Measurements from ENCODE around the gene LYSMD4.

DNA sequence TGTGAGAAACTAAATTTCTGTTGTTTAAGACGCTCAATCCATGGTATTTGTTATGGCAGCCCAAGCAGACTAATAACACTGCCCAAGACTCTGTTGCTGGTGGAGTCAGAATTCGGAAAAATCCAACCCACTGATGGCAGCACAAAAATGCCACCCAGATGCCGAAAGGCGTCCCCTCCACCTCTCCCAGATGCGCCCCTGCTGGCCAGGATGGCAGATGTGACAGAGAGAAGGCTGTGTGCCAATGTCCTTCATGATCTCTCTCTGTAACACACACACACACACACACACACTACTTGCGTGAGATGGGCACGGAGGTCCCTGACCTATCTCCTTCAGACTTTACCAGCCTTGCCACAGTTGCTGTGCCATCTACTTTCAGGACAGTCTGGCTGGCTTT lies 10.9 kb upstream of the LYSMD4 start:
- no peak for TF ChIP-seq CTCF (IDR thresholded peaks at IDR 0.05 in 8 of 11, conservative IDR thresholded peaks at IDR 0.05 in 3 of 11)
- TF ChIP-seq POLR2A (IDR thresholded peaks at IDR 0.05): no peak

Data from spleen (tissue), 7 donors.